C4-2B (cell line): ENCODE measurements around the gene ZNF669.

Source experiments
- ZFX ChIP-seq: fragments of 450-650 bp; IDR thresholded peaks from 2 replicates; pipeline ENCODE4 v1.6.1; 2017
- TF ChIP-seq, protein P1 (sequence below): fragments of 450-650 bp; conservative IDR thresholded peaks from 2 replicates; pipeline ENCODE4 v1.5.1; 2017; ENCODE audit warnings: mild to moderate bottlenecking

DNA sequence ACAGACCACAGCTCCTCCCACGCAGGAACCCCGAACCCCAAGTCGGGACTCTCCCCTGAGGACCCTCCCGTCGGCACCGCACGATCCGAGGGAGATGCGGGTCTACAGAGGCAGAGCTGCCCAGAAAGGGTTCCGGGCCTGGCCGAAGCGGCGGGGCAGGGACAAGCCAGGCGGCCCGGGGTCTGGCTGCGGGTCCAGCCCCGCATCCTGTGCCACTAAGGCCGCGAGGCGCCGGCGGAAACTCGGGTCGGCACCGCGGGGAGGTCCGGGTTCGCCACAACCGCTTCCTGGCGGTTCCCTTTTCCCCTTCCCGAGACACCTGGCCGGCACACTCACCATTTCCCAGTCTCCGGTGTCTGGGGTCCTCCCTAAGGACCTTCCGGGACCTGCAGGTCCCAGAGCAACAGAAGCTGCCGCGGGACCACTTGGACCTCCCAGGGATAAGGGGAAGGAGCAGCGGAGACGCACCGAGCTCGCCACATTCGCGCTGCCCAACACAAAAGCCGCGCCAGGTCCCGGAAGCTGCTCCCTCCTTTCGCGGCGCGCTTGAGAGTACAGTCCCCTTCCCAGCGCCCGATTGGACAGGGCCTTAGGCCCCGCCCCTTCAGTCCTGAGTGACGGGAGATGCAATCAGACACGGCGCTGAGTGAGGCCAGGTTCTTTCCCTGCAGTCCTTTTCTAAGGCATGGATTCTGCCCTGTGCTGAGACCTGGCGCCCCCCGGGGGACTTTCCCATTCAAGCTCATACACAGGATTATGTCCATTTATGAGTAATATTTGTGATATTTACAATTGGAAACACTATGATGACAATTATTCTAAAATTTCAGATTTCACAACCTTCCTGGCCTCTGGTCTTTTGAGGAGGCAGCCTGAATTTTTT is 25.7 kb downstream of the ZNF669 start, which contains the start of gene ZNF670:
- TF ChIP-seq, protein P1, sequence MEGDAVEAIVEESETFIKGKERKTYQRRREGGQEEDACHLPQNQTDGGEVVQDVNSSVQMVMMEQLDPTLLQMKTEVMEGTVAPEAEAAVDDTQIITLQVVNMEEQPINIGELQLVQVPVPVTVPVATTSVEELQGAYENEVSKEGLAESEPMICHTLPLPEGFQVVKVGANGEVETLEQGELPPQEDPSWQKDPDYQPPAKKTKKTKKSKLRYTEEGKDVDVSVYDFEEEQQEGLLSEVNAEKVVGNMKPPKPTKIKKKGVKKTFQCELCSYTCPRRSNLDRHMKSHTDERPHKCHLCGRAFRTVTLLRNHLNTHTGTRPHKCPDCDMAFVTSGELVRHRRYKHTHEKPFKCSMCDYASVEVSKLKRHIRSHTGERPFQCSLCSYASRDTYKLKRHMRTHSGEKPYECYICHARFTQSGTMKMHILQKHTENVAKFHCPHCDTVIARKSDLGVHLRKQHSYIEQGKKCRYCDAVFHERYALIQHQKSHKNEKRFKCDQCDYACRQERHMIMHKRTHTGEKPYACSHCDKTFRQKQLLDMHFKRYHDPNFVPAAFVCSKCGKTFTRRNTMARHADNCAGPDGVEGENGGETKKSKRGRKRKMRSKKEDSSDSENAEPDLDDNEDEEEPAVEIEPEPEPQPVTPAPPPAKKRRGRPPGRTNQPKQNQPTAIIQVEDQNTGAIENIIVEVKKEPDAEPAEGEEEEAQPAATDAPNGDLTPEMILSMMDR, result no peak
- peak; percentile 63; the same call in 1 of the 2 replicates for TF ChIP-seq ZFX
